ENCODE results near the gene CDK5R2. TPM values are rescaled to one million over a fixed set of nuclear protein-coding genes. Genes with fewer than 3 reads are reported as not detected.

CDK5R2 gene
- total and polyA plus RNA-seq, 2 of the 13 experiments (the other 11 are each of a cell fraction or from before 2014, with no cell fraction given), result not detected

DNA sequence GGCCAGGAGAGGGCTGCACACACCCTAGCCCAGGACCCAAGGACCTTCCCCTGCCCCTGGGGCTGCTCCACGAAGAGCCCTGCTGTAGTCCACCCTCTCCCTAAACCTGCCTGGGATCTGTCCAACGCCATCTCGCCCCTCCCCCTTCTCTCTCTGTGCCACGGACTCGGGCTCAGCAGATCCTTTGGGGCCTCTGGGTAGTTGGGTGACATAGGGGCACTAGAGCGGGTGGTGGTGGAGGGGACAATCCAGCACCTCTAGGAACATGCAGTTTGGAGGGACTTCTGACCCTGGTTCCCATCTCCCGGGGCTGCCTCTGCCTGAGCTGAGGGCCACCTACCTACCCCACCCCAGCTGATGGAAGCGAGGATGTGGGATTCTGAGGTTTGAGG lies 41.1 kb downstream of the CDK5R2 start (continued):
- TF ChIP-seq ZNF7 (CRISPR knock-in tag; IDR thresholded peaks at IDR 0.05), result no peak
- no peak for TF ChIP-seq ZC3H13 (CRISPR knock-in tag; IDR thresholded peaks at IDR 0.05)
- TF ChIP-seq, protein P1, sequence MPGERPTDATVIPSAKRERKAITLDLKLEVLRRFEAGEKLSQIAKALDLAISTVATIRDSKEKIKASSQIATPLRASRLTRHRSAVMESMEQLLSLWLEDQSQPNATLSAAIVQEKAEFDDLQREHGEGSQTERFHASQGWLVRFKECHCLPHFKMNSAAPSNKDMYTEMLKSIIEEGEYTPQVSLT (CRISPR knock-in tag; IDR thresholded peaks at IDR 0.05; ENCODE audit: borderline replicate concordance, low read depth), result no peak
- no peak for TF ChIP-seq ELF3 (CRISPR knock-in tag; IDR thresholded peaks at IDR 0.05)
- TF ChIP-seq TBX3 (IDR thresholded peaks at IDR 0.05; ENCODE audit: borderline replicate concordance), result no peak
- TF ChIP-seq SOX13 (IDR thresholded peaks at IDR 0.05), result no peak
- TF ChIP-seq SOX13 (CRISPR knock-in tag; conservative IDR thresholded peaks at IDR 0.05 in 1 of 2, IDR thresholded peaks at IDR 0.05 in 1 of 2), result no peak
- TF ChIP-seq ZNF780A (CRISPR knock-in tag; IDR thresholded peaks at IDR 0.05), result no peak
- TF ChIP-seq CHCHD3 (CRISPR knock-in tag; IDR thresholded peaks at IDR 0.05), result no peak
- TF ChIP-seq YEATS2 (CRISPR knock-in tag; IDR thresholded peaks at IDR 0.05; ENCODE audit: borderline replicate concordance), result no peak

DNA sequence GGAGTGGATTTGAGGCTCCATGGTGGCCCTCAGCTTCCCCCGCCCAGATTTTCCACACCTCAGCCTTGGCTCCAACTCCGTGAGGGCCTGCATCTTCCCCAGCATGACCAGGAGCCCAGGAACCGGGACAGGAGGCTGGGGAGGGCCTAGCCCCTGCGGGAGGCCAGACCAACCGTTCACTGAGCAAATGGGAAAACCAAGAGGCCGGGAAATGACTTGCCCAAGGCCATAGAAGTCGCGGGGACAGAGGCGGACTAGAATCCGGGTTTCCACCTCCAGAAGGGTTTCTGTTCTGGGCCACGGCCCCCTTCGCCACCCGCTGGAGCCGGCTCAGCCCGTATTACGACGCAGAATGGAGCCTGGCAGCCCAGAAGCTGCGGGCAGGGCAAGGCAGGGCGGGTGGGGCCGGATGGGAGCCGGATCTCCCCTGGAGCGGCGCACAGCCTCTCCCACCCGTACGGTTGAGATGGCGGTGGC lies 41.7 kb downstream of the CDK5R2 start:
- Histone ChIP-seq H3K79me2 (ENCODE audit: insufficient read depth, low read length) (no peaks in the 10 kb centered on the region), H3K27me3 (ENCODE audit: control insufficient read depth in 1 of 2, insufficient read depth in 2 of 2, low read length in 2 of 2) (peaks cover 45 to 94% of the 10 kb centered on the region in 2 experiments), H3K4me3 (replicated peaks in 1 of 3; ENCODE audit: insufficient read depth in 1 of 3, low read depth in 2 of 3, low read length in 3 of 3) (0 out of 6 replicates have a peak overlapping the region, but pooled peaks of 1 of the 3 experiments have one; percentile 64), H3K9me3 (ENCODE audit: low read length) (no peaks in the 10 kb centered on the region), H2AFZ (ENCODE audit: low read length) (no peak overlapping the region), H3K27ac (ENCODE audit: extremely low read length, insufficient read depth, low read length) (no peak overlapping the region), H3K4me1 (ENCODE audit: insufficient read depth, low read length) (peaks cover 28% of the 10 kb centered on the region), H3K36me3 (replicated peaks in 1 of 2; ENCODE audit: control insufficient read depth in 1 of 2, insufficient read depth in 2 of 2, low read length in 2 of 2) (no peaks in the 10 kb centered on the region), H3K9ac (ENCODE audit: insufficient read depth, low read depth, low read length) (no peak overlapping the region), H4K20me1 (ENCODE audit: insufficient read depth, low read length) (peaks cover 40% of the 10 kb centered on the region; the same call in 1 of the 2 replicates), H3K4me2 (ENCODE audit: low read depth, low read length) (peak overlapping the region; percentile 71; the same call in 1 of the 2 replicates)
- DNase-seq (ENCODE audit: low spot score), result no peak
- ATAC-seq, result peak; percentile 4; the same call in 2 of the 3 replicates
- WGBS (ENCODE audit: low lambda C conversion rate), result 18% methylated on average over 12 of the region's 26 CpGs
- no peak for FAIRE-seq
- no TSS peak for BruUV-seq (replicated peaks)
- intact Hi-C loops (cut with micrococcal nuclease; ENCODE audit: unreplicated experiment) (no loop called here), in situ Hi-C loops (cut with HindIII; ENCODE audit: extremely low pct_ligation_motif_present, low pct_unique_long_range_greater_than_20kb) (no loop called here)
- ChIA-PET CTCF (ENCODE audit: low intra/inter-chr PET ratio, low total read pairs) (interaction anchor here (1.2 kb wide), 1 partner anchor 28 kb away, joined by 4 read pairs; no protein-coding TSS in a partner anchor), POLR2A (interaction anchor here (0.6 to 1.4 kb wide), 12 partner anchors 21 to 498 kb away, joined by 3 to 5 read pairs (median 4); partner anchors contain the start of genes CNPPD1, GLB1L, GMPPA and STK16)
- no peak for TF ChIP-seq FIP1L1 (IDR thresholded peaks at IDR 0.05; ENCODE audit: borderline replicate concordance, insufficient read depth, low read depth, low read length)
- no peak for TF ChIP-seq SAP130 (CRISPR knock-in tag; IDR thresholded peaks at IDR 0.05; ENCODE audit: low read depth)
- TF ChIP-seq ZNF546 (CRISPR knock-in tag; conservative IDR thresholded peaks at IDR 0.05), result no peak
- TF ChIP-seq ZNF724P (CRISPR knock-in tag; IDR thresholded peaks at IDR 0.05; ENCODE audit: borderline replicate concordance), result no peak
- no peak for TF ChIP-seq NR2F6 (IDR thresholded peaks at IDR 0.05)
- TF ChIP-seq NR2F6 (CRISPR knock-in tag; IDR thresholded peaks at IDR 0.05), result no peak
- TF ChIP-seq ZMYM4 (CRISPR knock-in tag; IDR thresholded peaks at IDR 0.05), result no peak
- TF ChIP-seq ZNF124 (CRISPR knock-in tag; IDR thresholded peaks at IDR 0.05), result 0 out of 2 replicates have a peak, but pooled peaks have one; percentile 3
- TF ChIP-seq, protein P2, sequence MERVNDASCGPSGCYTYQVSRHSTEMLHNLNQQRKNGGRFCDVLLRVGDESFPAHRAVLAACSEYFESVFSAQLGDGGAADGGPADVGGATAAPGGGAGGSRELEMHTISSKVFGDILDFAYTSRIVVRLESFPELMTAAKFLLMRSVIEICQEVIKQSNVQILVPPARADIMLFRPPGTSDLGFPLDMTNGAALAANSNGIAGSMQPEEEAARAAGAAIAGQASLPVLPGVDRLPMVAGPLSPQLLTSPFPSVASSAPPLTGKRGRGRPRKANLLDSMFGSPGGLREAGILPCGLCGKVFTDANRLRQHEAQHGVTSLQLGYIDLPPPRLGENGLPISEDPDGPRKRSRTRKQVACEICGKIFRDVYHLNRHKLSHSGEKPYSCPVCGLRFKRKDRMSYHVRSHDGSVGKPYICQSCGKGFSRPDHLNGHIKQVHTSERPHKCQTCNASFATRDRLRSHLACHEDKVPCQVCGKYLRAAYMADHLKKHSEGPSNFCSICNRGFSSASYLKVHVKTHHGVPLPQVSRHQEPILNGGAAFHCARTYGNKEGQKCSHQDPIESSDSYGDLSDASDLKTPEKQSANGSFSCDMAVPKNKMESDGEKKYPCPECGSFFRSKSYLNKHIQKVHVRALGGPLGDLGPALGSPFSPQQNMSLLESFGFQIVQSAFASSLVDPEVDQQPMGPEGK (CRISPR knock-in tag; IDR thresholded peaks at IDR 0.05), result 0 out of 2 replicates have a peak, but pooled peaks have one; percentile 7
